ENCODE results near the gene PGM5.
A peak's percentile ranks its signal among the peaks of the same experiment; 100 is the strongest.

Gene PGM5

DNA sequence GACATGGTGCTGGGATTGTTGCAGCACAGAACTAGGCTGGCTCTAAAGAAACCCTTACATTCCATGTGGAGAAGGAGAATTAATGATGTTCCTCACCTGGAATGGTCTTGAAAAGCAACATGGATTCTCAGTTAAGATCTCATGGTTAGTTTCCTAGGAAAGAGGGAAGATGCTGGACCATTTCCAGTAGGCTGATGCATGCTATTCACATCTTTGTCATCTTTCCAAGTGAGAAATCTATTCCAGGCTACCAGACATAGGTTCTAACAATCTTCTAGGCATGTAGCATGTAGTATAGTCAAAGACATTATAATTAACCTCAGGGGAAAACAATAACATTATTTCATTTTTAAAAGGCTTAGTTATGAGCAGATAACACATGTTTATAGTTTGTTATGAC lies 139.9 kb downstream of the PGM5 start:
- no peak for DNase-seq (ENCODE audit: low spot score)

DNA sequence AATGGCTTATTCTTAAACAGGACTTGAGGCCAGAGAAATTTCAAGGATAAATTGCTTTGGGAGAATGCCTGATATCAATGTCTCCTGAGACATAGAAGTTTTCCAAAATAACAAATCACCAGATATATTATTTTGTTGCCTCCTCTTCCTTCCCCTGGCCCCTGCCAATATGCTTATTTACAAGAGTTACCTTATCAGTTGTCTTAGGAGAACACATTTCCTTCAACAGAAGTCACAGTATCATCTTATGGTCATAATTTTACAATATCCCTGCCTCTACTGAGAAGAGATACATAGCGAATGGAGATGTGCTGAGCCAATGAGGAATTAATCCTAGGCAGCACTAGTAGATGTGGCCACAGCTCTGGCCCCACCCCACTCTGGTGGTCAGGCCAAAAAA lies 141.2 kb downstream of the PGM5 start:
- DNase-seq (ENCODE audit: low spot score): no peak

DNA sequence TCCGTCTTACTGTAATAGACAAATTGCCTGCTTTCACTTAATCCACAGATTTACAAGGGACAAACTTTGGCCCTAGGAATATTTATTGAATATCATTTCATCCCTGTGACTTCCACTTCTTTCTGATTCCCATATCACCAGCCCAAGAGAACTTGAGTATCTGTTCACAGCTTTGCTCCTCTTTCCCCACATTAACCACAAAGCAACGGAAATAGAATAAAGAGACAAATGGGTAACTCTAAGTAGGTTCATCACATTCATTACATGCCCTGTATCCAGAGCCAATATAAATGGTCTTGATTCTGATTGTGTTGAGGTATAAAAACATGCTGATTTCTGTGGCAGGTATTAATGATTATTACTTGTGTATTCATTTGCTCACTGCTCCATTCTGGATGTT lies 142.4 kb downstream of the PGM5 start:
- no peak for DNase-seq (ENCODE audit: low spot score)

DNA sequence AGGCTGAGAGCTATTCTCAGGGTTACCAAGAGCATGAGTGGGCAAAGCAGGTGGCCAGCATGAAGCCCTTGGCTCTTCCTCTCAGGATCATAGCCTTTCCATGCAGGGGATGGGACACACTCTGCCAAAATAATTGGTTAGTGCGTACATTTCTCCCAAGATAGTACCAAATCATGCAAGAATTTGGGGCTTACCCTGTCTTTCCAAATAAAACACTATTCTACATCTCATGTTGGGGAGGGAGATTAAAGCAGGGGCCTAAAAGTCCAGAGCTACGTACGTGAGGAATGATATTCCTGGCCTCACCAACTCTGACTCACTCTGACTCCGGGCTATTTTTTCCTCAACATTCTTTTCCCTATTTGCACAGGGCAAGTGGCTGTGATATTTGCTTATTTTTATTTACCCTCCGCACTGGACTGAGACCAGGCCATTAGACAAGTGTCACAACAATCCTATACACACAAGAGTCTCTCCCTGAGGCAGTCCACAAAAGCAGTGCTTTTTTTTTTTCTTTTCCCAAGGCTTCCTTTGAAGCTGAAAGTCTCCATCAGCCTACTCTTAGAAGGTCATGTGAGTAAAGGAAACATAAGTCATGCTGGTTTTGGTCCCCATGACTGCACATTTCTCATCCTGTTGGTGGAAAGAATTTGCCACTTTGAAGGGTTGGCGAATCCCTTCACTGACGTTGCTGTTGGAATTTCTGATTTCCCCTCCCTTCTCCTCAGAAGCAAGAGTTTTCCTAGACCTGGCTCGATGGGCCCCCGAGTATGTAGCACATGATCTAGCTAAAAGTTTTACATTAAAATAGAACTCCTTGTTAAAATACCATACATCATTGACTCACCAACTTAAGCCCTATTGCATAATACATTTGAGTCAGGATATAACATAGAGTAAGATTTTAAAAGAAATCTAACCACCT lies 144.3 kb downstream of the PGM5 start:
- no peak for DNase-seq (ENCODE audit: low spot score)

DNA sequence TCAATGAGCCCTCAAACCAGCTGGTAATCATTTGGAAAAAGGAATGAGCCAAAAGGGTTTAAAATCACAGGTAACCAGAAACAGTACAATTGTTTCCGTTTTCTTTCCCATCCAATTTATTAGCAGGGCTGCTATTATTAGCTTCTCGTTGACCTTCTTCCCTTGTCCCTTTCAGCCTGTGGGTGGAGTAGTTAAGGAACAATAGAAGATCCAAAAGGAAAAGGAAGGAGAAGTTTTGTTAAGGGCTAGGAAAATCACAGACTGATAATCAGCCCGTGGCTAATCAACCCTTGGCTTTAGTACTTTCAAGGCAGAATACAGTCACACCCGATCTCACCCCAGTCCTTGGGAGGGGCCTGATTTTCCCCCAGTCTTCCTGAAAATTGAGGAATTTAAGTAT lies 145.9 kb downstream of the PGM5 start:
- no peak for DNase-seq (ENCODE audit: low spot score)

DNA sequence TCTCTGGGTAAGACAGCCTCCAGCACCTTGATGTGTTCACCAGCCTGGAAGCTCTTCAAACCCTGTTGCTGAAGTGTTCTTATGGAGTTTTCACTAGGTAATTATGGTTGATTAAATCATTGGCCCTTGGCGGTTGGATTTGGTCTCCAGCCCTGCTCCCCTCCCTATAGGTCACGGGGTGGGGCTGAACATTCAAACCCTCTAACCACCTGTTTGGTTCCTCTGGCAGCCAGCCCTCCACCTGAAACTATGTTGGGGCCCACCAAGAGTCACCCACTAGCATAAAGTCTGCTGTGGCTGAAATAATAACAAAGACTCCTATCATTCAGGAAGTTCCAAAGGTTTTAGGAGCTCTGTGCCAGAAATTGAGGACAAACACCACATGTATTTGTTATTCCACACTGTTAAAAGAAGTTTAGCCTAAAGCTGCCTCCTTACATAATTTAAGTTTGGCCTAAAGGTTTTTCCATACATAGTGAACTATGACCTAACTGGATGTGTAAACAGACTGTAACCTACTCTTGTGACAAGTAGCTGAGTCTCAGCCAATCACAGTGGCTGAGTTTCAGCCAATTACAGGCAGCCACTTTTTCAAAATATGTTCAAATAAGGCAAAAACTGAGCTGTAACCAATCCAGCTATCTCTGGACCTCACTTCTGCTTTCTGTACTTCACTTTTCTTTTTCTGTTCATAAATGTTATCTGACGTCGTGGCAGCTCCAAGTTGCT lies 149.4 kb downstream of the PGM5 start:
- DNase-seq (ENCODE audit: low spot score): peak; percentile 16

DNA sequence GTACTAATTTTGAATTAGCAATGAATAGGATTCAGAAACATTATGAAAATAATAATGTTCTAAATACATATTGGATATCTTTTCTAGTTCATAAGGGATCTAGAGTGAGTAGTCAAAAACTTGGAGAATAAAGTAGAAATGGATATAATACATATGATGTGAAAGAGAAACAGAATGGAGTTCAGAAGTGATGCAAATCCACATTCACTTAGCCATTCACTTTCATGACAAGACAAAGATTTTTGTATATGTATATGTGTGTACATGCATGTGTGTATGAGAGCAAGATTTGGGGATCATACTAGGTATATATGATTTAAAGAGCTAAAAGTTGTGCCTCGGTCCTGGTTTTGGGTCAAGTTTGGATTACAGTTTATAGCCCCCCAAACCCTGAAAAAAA lies 150.1 kb downstream of the PGM5 start:
- DNase-seq (ENCODE audit: low spot score): no peak

DNA sequence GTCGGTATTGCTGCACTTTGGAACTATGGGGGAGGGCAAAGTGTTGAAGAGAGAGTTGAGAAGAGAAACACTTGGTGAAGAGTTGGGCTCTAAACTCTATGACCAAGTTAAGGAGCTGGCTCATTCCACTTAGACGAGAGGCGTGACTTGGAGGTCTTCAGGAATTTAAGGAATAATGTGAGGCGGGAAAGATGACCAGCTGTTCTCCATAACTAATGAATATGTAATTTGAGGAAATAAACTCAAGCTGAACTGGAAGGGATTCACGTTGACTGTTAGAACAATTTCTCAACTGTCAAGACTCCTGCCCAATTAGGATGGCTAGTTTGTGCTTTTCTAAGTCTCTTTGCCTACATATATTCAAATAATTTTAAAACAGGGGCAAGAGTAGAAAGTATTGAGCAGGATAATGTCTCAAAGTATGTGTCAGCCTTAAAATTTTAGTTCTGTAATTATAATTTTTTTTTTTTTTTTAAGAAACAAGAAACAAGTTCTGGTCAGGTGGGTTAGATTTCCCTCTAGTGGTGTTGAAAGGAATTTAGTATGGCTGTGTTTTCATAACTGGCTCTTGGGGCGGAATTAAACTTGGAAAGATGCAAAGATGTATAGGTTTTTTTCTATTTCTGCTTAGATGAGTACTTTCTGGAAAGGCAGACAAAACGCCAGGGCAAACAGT lies 150.9 kb downstream of the PGM5 start:
- DNase-seq (ENCODE audit: low spot score): no peak

DNA sequence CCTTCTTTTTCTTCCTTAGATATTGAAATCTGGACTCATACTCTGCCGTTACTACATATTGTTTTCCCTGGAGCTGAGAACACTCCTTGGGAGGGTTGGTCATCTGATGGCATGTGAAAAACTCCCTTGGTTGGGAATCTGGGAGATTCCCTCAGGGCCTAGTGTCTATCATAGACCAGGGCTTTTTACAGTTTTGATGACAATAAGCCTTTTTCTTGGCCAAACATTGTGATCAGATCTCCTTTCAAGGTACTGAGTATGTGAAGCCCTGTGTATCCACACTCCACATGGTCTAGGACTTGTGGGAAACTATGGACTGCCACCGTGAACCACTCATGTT lies 151.4 kb downstream of the PGM5 start:
- DNase-seq (ENCODE audit: low spot score): no peak

DNA sequence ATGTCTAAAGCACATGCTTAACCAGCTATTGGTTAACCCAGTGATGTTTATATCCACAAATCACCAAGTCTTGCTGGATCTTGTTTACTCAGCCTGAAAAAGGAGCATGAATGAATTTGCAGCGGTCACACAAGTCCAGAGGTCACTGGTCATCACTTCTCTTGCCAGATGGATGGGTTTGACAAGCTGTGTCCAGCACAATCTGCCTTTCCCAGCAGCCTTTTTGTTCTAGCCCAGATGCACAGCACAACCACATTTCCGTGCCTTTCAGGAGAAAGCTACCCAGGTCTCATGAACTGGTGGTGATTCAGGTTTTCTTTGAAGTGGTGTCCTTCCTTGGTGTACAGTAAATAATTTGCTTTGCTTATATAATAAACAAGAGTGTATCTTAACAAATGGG lies 152.1 kb downstream of the PGM5 start:
- DNase-seq (ENCODE audit: low spot score): no peak

DNA sequence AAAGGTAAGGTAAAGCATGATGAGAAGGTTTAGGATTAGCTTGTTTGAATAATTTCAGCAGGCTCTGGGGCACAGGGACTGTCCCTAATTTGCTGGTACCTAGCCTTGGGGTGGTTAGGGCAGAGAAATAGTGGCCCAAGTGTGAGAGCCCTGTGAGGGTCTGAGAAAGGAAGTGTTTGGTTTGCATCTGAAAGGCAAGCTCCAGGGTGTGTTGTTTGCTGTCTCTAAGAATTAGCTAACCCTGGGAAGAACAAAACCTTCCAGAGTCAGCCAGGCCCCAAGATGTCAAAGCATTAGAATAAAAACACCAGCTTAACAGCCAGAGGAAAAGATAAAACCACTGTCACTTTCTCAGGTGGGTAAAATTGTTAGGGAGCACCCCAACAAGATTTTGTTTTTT lies 153.3 kb downstream of the PGM5 start:
- DNase-seq (ENCODE audit: low spot score): no peak

DNA sequence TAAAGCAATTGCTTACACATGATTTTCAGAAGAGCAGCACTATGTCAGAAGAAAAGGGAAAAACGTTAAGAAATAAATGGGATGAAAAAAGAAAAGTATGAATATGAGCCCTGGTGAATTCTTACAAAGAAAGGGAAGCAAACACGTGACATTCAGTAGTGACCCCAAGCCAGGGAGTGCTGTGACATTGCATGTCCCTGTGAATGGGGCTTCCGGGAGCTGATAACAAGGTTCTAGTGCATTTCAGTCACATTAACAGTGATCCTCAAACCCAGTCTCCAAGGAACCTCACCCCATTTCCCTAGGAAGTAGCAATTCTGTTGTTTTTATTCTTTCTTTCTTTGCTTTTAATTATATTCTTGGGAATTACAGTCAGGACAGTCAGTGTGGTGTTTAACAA lies 157.0 kb downstream of the PGM5 start:
- no peak for DNase-seq (ENCODE audit: low spot score)

DNA sequence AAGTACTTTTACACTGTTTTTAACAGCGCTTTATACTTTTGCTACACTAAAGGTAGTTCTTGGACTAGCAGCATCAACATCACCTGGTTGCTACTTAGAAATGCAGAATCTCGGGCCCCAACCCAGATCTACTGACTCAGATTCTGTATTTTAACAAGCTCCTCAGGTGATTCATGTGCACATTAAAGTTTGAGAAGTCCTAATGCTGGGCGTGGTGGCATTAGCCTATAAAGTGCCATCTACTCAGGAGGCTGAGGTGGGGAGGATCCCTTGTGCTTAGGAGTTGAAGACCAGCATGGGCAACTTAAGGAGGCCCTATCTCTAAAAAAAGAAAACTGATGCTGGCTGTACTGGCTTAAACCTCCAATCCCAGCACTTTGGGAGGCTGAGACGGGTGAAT lies 157.6 kb downstream of the PGM5 start:
- no peak for DNase-seq (ENCODE audit: low spot score)

DNA sequence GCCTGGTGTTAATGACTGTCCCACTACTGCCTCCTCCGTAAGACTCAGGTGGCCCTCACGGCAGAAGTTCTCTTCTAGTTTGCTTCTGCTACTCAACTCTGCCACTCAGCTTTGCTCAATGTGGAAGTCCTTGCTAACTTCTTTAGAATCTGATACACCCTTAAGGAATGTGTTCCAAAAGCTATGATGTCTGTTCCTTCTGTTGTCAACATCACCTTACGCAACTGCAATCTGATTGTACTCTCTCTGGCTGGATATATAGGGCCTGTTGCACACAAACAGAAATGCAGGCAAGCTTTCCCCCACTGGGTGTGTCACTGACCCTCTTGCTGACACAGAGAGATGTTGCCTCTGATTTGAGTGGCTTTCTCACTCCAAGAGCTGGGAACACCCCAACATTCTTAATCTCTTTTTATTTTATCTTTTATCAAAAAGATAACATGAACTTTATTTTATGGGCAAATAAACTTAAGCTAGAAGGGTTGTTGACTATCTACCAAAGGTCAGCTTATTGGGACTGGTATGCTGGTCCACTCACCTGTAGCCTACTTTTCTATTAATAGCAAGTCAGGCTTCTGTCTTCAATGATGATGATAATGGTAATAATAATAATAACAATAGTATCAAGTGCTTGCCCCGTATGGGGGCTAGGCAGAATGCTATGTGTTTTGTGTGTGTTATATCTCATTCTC lies 159.1 kb downstream of the PGM5 start:
- no peak for DNase-seq (ENCODE audit: low spot score)

DNA sequence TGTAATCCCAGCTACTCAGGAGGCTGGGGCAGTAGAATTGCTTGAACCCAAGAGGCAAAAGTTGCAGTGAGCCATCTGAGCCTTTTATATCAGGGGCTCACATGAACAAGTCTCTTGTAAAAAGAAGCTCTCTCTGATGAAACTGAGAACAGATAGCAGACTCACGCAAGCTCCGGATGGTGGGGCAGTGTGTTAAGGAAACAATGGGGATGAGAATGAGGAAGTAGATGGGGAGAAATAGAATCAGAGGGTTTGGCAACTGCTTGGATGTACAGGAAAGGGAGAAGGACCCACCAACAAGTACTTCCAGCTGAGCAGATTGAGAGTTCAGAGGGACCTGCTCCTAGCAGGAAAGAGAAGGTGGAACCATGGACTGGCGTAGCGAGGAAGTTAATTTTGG lies 165.7 kb downstream of the PGM5 start:
- DNase-seq (ENCODE audit: low spot score): peak; percentile 22

DNA sequence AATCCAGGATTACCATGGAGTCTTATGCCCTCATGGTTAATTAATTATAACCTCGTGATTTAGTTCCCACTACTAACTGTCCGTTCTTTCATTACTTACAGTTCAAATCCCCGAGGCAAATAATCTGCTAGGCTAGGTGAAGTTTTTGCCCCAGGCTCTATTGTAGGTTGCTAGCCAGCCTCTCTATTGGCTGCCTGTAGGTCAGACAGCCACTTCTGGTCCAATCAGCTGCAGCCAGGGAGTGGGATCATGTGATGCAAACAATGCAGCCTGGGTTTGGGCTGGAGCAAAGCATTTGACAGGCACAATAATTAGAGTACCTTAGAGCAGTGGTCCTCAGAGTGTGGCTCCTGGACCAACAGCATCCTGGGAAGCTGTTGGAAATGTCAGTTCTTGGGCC lies 166.5 kb downstream of the PGM5 start:
- DNase-seq (ENCODE audit: low spot score): no peak

DNA sequence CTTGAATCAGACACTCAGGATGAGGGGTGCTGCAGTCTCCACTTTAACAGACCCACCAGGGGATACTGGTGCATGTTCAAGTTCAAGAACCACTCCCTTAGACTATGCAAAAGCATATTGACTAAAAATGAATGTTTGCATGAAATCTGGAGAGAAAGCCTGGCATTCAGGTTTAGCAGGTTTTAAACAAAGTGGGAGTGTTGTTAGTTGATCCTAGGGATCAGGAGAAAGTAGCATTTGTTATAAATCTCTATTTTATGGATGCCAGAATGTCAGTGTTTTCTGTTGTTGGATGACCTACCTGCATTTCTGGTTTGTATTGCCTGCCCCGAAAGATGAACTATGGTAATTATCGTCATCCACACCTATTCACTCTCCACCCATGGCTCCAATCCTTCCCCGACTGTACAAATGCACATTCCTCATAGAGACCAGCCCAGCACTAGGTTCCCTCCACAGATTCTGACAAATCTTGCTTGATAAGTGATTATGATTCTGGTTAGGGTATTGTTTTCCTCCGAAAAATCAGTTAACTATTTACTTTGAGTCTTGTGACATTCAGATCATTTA lies 167.0 kb downstream of the PGM5 start:
- no peak for DNase-seq (ENCODE audit: low spot score)

DNA sequence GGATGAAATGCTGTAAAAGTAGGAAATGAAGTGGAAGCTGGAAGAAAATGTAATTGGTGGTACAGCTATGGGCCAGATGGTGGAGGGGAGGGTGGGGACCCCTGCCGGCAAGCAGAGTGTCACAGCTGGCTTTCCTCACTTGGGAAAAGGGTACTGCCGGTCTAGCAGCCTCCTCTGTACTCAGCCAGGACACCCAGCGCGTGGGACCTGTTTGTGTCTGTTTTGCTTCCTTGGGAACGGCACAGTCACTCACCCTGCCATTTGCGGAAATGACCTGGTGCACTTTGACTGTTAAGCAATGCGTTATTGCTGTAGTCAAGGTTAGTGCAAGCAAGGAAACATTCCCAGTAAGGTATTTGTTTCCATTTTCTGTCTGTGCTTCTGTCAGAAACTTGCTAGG lies 174.2 kb downstream of the PGM5 start:
- no peak for DNase-seq (ENCODE audit: low spot score)

DNA sequence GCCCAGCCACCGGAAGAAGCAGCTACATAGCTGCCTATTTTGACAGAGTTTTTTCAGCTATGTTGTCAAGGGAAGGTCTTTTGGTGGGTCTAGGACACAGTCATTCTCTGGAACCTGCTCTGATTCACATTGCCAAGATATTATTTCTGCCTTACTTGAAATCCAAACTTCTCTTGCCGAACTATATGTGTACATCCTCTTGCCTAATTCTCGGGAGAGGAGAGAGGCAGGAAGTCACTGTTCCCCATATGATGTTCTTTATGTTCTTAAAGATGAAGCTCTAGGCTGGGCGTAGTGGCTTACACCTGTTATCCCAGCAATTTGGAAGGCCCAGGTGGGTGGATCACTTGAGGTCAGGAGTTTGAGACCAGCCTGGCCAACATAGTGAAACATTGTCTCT lies 175.7 kb downstream of the PGM5 start:
- DNase-seq (ENCODE audit: low spot score): no peak

DNA sequence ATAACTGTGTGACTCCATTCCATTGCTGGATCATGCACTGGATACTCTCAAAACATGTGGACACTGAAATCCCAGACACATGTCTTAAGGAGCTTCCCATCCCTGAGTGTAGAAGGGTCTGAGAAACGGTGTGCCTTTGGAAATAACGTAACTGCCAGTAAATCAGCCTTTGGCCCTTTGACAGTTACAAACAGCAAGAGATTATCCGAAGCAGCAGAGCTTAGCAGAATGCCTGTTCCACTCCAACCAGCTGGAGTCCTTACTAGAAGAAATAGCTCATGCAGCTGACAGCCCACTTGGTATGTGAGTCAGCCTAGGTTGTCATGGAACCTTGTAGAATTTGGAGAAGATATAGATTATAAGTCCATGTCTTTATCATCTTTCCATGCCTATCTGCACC lies 177.3 kb downstream of the PGM5 start:
- DNase-seq (ENCODE audit: low spot score): no peak

DNA sequence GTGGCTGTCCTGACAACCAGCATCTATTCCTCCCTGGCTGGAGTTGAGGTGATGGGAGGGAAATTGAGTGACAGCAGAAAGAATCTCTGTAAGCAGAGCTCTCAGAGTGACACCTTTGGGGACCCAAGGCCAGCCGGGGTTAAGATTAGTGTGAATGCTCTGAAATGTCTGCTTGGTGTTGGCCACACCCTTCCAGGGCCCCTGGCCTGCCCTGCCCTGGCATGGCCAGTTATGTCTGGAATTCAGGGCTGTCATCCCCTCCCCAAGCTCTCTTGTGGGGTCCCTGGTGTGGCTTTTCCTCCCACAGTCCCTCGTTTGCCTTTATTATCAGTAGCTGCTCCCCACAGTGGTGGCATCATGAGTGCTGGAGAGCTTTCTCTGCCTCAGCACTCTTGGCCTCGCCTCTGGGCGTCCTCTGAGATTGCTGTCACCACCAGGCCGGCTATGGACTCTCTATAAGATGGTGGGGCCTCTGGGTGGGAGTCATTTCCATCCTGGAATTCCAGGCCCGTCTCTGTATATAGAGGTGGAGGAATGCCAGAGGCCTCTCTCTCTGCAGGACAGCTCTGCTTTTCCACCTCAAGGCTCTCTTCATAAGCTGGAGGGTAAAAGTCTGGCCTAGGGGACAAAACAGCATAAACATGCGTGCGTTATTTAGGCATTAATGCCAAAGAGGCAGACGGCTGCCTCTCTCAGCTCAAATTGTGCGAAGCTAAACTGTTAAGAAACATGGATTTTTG lies 180.6 kb downstream of the PGM5 start:
- DNase-seq (ENCODE audit: low spot score): no peak

DNA sequence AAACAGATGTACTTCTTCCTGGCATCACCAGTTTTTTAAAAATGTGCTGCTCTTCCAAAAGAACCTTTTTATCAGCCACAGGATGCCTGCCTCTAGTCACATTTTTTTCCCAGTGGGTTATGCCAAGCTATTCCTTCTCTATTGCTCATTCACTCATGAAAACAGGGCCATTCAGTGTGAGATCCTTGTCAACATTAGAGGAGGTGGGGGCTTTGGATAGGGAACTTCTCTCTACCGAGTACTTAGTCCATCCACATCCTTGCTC lies 181.1 kb downstream of the PGM5 start:
- DNase-seq (ENCODE audit: low spot score): no peak

Data from putamen (tissue), 1 donor.